Stimulated activated CD8-positive, alpha-beta memory T cell treated with anti-CD3 and anti-CD28 coated beads, Interleukin-12 subunit alpha, Interleukin-12 subunit beta, amount 100 ng/mL, for 24 hours (primary cell): ENCODE measurements around the gene SDCBP2.

Experiments
- DNase-seq: peaks from one replicate; pipeline ENCODE4 v3.0.0-alpha.2; 2020; ENCODE audit errors: extremely low read depth

The SDCBP2 gene

GRCh38 chr20:1273366-1273765, 55.6 kb downstream of the SDCBP2 start:
- no peak for DNase-seq

DNA sequence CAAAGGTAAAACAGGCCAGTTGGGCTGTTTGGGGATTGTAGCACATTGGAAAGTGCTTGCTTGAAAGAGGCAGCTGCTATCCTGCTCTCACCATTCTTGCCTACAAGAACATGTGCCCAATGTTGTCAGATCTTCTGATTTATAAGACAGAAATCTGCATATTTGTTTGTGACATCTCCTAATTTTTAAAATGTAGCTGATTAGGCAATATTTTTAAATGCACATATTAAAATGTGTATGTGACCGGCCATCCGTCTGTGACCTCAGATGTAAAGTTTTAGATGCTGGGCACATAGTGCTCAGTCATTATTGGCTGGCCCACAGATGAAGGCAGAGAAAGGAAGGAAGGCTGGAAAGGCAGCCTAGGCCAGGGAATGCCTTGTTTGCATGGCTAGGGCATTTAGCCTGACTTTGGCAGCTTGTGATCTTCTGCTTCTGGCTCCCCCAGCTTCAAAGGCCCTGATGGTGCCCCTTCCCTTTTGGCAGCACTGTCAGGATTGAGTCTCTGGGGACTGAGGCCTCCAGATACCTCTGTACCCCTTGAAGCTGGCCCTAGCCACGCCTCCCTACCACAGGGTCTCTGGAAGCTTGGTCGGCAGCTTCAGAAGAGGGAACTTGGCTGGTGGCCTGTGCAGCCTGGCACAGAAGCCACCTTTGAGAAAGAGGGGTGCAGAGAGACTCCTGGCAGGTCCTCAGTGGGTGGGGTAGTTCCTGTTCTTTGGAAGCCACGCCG, 56.4 kb downstream of the SDCBP2 start:
- DNase-seq: no peak

GRCh38 chr20:1269850-1270249, 59.1 kb downstream of the SDCBP2 start:
- no peak for DNase-seq

DNA sequence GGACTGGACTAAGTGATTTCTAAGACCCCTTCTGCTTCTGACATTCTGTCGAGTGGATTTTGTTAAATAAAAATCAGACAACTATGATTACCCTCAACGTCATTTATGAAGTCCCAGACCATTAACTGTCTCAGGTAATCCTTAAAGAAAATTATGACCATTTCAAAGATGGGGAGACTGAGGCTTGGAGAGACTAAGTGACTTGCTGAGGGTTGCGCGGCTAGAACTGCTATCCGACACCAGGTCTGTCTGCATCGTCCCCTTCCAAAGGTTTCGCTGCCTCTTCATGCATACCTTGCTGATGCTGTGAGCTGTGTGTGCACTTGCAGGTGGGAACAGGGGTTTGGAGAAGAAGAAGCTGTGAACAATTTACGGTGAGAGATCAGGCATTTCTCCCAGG, 59.7 kb downstream of the SDCBP2 start:
- no peak for DNase-seq

DNA sequence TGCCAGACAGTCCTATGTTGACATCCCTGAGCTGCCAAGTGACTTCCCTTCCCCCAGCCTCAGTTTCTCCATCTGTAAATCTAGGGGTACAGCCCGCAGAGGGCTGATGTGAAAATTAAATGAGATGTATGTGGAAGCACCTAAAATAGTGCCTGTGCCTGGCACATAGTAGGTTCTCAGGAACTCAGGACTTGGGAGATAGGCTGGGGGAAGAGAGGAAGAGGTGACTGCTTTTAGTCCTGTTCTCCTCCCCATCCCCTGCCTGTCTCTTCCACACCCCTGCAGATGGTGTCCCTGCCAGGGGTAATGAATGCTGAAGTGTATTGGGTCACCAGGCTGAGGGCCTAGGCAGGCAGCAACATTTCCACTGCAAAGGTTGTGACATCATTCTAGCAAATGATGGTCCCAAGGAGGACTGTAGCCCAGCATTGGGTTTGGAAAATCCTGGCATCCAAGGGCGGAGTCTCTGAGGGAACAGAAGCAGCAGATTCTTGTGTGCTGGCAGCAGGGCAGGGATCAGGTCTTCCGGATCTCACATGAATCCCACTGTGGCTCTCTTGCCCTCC, 61.0 kb downstream of the SDCBP2 start:
- DNase-seq: no peak

DNA sequence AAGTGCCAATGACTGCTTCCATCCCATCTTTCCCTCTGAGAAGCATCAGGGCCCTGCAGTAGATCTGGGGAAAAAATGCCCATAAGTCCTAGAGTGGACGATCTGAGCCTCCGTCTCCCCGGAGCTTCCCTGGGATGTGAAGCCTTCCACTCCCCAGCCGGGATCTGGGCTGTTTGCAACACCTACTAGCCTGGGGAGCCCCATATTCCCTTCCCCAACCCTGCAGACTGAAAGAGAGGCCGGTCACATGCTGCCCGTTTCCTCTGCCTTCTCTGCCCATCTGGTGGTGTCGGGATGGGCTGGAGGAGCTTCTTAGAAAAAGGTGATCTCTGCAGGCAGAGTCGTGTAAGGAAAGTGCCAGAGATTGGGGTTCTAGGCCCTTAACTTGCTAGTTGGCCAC, 61.8 kb downstream of the SDCBP2 start:
- no peak for DNase-seq

- DNase-seq: peak; percentile 49
These were observed 62.6 kb downstream of the SDCBP2 start, which contains the start of gene SNPH for GRCh38 chr20:1266167-1266973. SNPH (plus strand) TSS chr20:1266294; CDS start chr20:1296240, 29,946 bp downstream.

GRCh38 chr20:1265916-1266166, 63.1 kb downstream of the SDCBP2 start:
- no peak for DNase-seq

- DNase-seq: no peak
These were observed 63.6 kb downstream of the SDCBP2 start for GRCh38 chr20:1265226-1265915.

- DNase-seq: no peak
These were observed 64.2 kb downstream of the SDCBP2 start for GRCh38 chr20:1264727-1265126.

DNA sequence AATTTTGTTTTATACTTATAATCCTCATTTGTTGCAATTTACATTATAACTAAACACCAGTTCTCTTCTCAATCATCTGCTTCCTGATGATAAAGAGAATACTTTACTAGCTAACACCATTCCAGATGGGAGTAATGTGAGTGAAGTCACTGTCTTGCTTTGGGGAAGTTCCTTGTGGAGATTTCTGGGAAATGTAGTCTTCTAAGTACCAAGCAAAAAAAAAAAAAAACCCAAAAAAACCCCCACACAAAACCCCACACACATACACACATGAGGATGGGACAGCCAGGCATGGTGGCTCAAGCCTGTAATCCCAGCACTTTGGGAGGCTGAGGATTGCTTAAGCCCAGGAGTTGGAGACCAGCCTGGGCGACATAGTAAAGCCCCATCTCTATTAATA, 65.1 kb downstream of the SDCBP2 start:
- DNase-seq: no peak
